A673 (cell line): ENCODE measurements around the gene CALHM5.

Experiments
- CTCF ChIP-seq: fragments of 300-800, 200-600 bp; sonication (generic); conservative IDR thresholded peaks from 2 replicates; pipeline ENCODE4 v1.5.1; 2017; ENCODE audit warnings: low read depth, mild to moderate bottlenecking, antibody characterized with exemption, low read length, moderate library complexity, mixed read lengths
- EZH2 ChIP-seq: fragments of 200-600 bp; sonication (generic); IDR thresholded peaks from 2 replicates; pipeline ENCODE4 v1.6.1; 2017; ENCODE audit warnings: borderline replicate concordance, low read depth, mild to moderate bottlenecking, mixed read lengths, antibody characterized with exemption, low read length; ENCODE audit not compliant: poor library complexity, severe bottlenecking

- TF ChIP-seq CTCF (no peak), EZH2 (no peak)
Observed at GRCh38 chr6:116514111-116514510, 2.7 kb downstream of the CALHM5 start.
